SK-N-SH treated with all-trans-retinoic acid at 6 μM for 48 hours (cell line): Measurements from ENCODE around the gene PDE1C.

Experiments
- ATAC-seq: fragments of 200-7000 bp; cut with Tn5 transposase; 3 replicates; pipeline ENCODE4 v1.9.1; 2020; ENCODE audit warnings: mild to moderate bottlenecking, moderate library complexity
- ARNTL ChIP-seq: fragments of 450-650 bp; formaldehyde crosslinking; IDR thresholded peaks from 2 replicates; pipeline ENCODE4 v1.5.0; 2020; ENCODE audit warnings: low read depth, mild to moderate bottlenecking, moderate library complexity, borderline replicate concordance
- BACH2 ChIP-seq: fragments of 250-450 bp; sonication (Bioruptor Pico); IDR thresholded peaks from 2 replicates; pipeline ENCODE4 v1.9.0; 2021; ENCODE audit warnings: mild to moderate bottlenecking, borderline replicate concordance
- CREB5 ChIP-seq: fragments of 250-450 bp; sonication (Bioruptor Pico); IDR thresholded peaks from 2 replicates; pipeline ENCODE4 v1.5.1; 2020; ENCODE audit warnings: low read depth, mild to moderate bottlenecking, moderate library complexity
- CSDC2 ChIP-seq: fragments of 250-450 bp; sonication (Bioruptor Pico); IDR thresholded peaks from 2 replicates; pipeline ENCODE4 v1.5.0; 2020; ENCODE audit warnings: mild to moderate bottlenecking, moderate library complexity
- ESRRG ChIP-seq: fragments of 250-450 bp; sonication (Bioruptor Pico); IDR thresholded peaks from 2 replicates; pipeline ENCODE4 v1.6.1; 2021; ENCODE audit warnings: mild to moderate bottlenecking
- GLIS3 ChIP-seq: fragments of 250-450 bp; sonication (Bioruptor Pico); IDR thresholded peaks from 2 replicates; pipeline ENCODE4 v1.5.0; 2020; ENCODE audit warnings: mild to moderate bottlenecking, moderate library complexity
- ISL1 ChIP-seq: fragments of 250-450 bp; sonication (Bioruptor Pico); IDR thresholded peaks from 2 replicates; pipeline ENCODE4 v2.1.2; 2022; ENCODE audit warnings: mild to moderate bottlenecking, moderate library complexity
- OSR1 ChIP-seq: fragments of 250-450 bp; sonication (Bioruptor Pico); IDR thresholded peaks from 2 replicates; pipeline ENCODE4 v1.8.0; 2022; ENCODE audit warnings: moderate library complexity, mild to moderate bottlenecking, inconsistent platforms
- PATZ1 ChIP-seq: fragments of 250-450 bp; sonication (Bioruptor Pico); IDR thresholded peaks from 2 replicates; pipeline ENCODE4 v1.8.0; 2020; ENCODE audit warnings: mild to moderate bottlenecking, moderate library complexity, borderline replicate concordance
- POU6F1 ChIP-seq: fragments of 250-450 bp; sonication (Bioruptor Pico); IDR thresholded peaks from 2 replicates; pipeline ENCODE4 v1.8.0; 2021; ENCODE audit warnings: low read depth, mild to moderate bottlenecking, moderate library complexity, borderline replicate concordance
- PPARA ChIP-seq: fragments of 250-450 bp; sonication (Bioruptor Pico); IDR thresholded peaks from 2 replicates; pipeline ENCODE4 v1.5.0; 2020; ENCODE audit warnings: mild to moderate bottlenecking, borderline replicate concordance
- RARB ChIP-seq: fragments of 250-450 bp; sonication (Bioruptor Pico); IDR thresholded peaks from 2 replicates; pipeline ENCODE4 v1.8.0; 2021; ENCODE audit warnings: mild to moderate bottlenecking, moderate library complexity
- SNAI2 ChIP-seq: fragments of 250-450 bp; sonication (Bioruptor Pico); IDR thresholded peaks from 2 replicates; pipeline ENCODE4 v1.5.0; 2020; ENCODE audit warnings: mild to moderate bottlenecking, moderate library complexity
- TCF4 ChIP-seq: fragments of 250-450 bp; sonication (Bioruptor Pico); IDR thresholded peaks from 2 replicates; pipeline ENCODE4 v1.8.0; 2021; ENCODE audit warnings: mild to moderate bottlenecking, moderate library complexity, borderline replicate concordance
- TOX ChIP-seq: fragments of 250-450 bp; sonication (Bioruptor Pico); IDR thresholded peaks from 2 replicates; pipeline ENCODE4 v1.8.0; 2021; ENCODE audit warnings: mild to moderate bottlenecking, moderate library complexity, borderline replicate concordance
- ZC3H10 ChIP-seq: fragments of 250-450 bp; sonication (Bioruptor Pico); IDR thresholded peaks from 2 replicates; pipeline ENCODE4 v1.5.1; 2021; ENCODE audit warnings: mild to moderate bottlenecking, moderate library complexity
- ZFP3 ChIP-seq: fragments of 250-450 bp; sonication (Bioruptor Pico); IDR thresholded peaks from 2 replicates; pipeline ENCODE4 v1.5.0; 2020; ENCODE audit warnings: mild to moderate bottlenecking, moderate library complexity
- ZFP30 ChIP-seq: fragments of 450-650 bp; formaldehyde crosslinking; IDR thresholded peaks from 2 replicates; pipeline ENCODE4 v1.5.0; 2022; ENCODE audit warnings: mild to moderate bottlenecking, moderate library complexity
- ZNF565 ChIP-seq: fragments of 450-650 bp; formaldehyde crosslinking; conservative IDR thresholded peaks from 2 replicates; pipeline ENCODE4 v1.5.0; 2020; ENCODE audit warnings: low read depth, mild to moderate bottlenecking, moderate library complexity
- ZNF70 ChIP-seq: fragments of 450-650 bp; formaldehyde crosslinking; IDR thresholded peaks from 2 replicates; pipeline ENCODE4 v1.5.0; 2020; ENCODE audit warnings: mild to moderate bottlenecking, moderate library complexity
- ZNF8 ChIP-seq: fragments of 450-650 bp; formaldehyde crosslinking; IDR thresholded peaks from 2 replicates; pipeline ENCODE4 v1.5.0; 2020; ENCODE audit warnings: mild to moderate bottlenecking, moderate library complexity
- TF ChIP-seq, protein P1 (sequence below): fragments of 250-450 bp; sonication (Bioruptor Pico); IDR thresholded peaks from 2 replicates; pipeline ENCODE4 v1.5.0; 2020; ENCODE audit warnings: mild to moderate bottlenecking, moderate library complexity

PDE1C gene

DNA sequence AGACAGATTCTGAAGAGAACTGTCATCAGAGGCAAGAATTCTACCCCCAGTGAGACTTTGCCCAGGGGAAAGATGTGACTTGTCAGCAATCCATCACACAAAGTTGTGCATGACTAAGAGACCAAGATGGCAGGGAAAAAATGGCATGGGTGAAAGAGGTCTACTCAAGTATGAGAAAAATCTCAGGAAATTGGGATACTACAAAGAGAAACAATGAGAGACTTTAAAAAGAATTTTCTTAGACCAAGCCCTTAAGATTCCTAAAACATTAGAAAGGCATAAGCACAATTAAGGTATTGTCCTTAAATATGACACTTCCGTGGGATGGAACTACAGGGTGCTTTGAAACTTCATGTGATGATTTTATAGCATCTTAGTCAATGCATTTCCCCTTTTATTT lies 45.6 kb upstream of the PDE1C start:
- peak; percentile 19; the same call in 2 of the 3 replicates for ATAC-seq
- TF ChIP-seq ZNF8 (CRISPR knock-in tag) (no peak), CSDC2 (CRISPR knock-in tag) (no peak), ZFP3 (CRISPR knock-in tag) (no peak), OSR1 (CRISPR knock-in tag) (no peak), ZFP30 (no peak), RARB (no peak), TOX (no peak), PPARA (CRISPR knock-in tag) (no peak), PATZ1 (no peak), POU6F1 (CRISPR knock-in tag) (no peak), SNAI2 (CRISPR knock-in tag) (no peak), ESRRG (CRISPR knock-in tag) (no peak), CREB5 (CRISPR knock-in tag) (no peak), ZNF70 (CRISPR knock-in tag) (no peak), TCF4 (CRISPR knock-in tag) (no peak), GLIS3 (CRISPR knock-in tag) (no peak), BACH2 (CRISPR knock-in tag) (no peak), ZC3H10 (CRISPR knock-in tag) (no peak)
- TF ChIP-seq, protein P1, sequence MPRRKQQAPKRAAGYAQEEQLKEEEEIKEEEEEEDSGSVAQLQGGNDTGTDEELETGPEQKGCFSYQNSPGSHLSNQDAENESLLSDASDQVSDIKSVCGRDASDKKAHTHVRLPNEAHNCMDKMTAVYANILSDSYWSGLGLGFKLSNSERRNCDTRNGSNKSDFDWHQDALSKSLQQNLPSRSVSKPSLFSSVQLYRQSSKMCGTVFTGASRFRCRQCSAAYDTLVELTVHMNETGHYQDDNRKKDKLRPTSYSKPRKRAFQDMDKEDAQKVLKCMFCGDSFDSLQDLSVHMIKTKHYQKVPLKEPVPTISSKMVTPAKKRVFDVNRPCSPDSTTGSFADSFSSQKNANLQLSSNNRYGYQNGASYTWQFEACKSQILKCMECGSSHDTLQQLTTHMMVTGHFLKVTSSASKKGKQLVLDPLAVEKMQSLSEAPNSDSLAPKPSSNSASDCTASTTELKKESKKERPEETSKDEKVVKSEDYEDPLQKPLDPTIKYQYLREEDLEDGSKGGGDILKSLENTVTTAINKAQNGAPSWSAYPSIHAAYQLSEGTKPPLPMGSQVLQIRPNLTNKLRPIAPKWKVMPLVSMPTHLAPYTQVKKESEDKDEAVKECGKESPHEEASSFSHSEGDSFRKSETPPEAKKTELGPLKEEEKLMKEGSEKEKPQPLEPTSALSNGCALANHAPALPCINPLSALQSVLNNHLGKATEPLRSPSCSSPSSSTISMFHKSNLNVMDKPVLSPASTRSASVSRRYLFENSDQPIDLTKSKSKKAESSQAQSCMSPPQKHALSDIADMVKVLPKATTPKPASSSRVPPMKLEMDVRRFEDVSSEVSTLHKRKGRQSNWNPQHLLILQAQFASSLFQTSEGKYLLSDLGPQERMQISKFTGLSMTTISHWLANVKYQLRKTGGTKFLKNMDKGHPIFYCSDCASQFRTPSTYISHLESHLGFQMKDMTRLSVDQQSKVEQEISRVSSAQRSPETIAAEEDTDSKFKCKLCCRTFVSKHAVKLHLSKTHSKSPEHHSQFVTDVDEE, result no peak

GRCh38 chr7:32108651-32109050 lies 38.4 kb upstream of the PDE1C start:
- ATAC-seq, result peak; percentile 40; the same call in 1 of the 3 replicates
- no peak for TF ChIP-seq SNAI2 (CRISPR knock-in tag)
- no peak for TF ChIP-seq TCF4 (CRISPR knock-in tag)
- no peak for TF ChIP-seq ZNF70 (CRISPR knock-in tag)
- no peak for TF ChIP-seq TOX
- TF ChIP-seq ZC3H10 (CRISPR knock-in tag), result no peak
- TF ChIP-seq RARB, result no peak
- TF ChIP-seq ESRRG (CRISPR knock-in tag), result no peak
- no peak for TF ChIP-seq ZFP3 (CRISPR knock-in tag)
- TF ChIP-seq, protein P1, result no peak
- TF ChIP-seq PPARA (CRISPR knock-in tag), result no peak
- no peak for TF ChIP-seq ZNF565 (CRISPR knock-in tag)
- no peak for TF ChIP-seq ZFP30
- TF ChIP-seq CSDC2 (CRISPR knock-in tag), result no peak

DNA sequence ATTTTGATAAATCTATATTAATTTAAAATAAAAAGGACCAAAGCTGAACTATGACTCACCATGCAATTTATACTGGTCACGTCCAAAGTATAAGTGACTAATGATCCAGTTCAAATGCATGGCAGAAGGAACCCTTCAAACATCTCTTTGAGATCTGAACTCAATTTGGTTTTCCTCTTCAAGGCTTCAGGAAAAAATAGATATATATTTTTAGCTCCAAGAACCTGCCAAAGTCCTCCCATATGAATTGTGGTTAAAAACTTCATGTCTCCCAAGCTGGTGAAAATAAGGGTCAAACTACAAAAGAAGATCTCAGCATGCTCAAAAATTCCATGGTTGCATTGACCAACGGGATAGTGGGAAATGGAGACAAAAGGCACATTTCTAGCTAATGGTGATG lies 34.6 kb upstream of the PDE1C start:
- ATAC-seq, result no peak
- TF ChIP-seq POU6F1 (CRISPR knock-in tag) (no peak), RARB (no peak), TOX (no peak), ZNF70 (CRISPR knock-in tag) (no peak), ZC3H10 (CRISPR knock-in tag) (no peak), ISL1 (CRISPR knock-in tag) (no peak), ARNTL (no peak), GLIS3 (CRISPR knock-in tag) (no peak), CREB5 (CRISPR knock-in tag) (no peak), ZNF8 (CRISPR knock-in tag) (no peak), ZFP30 (no peak), BACH2 (CRISPR knock-in tag) (no peak)
